HG03469 (cell line): ENCODE measurements around the gene FIBP.

Experiments used
- ATAC-seq: cut with Tn5 transposase; IDR thresholded peaks from one replicate; pipeline ENCODE4 v1.9.1; 2021; ENCODE audit warnings: mild to moderate bottlenecking, moderate library complexity, moderate number of reproducible peaks; ENCODE audit not compliant: unreplicated experiment

The FIBP gene

GRCh38 chr11:65871811-65872548, 16.3 kb downstream of the FIBP start:
- no peak for ATAC-seq

DNA sequence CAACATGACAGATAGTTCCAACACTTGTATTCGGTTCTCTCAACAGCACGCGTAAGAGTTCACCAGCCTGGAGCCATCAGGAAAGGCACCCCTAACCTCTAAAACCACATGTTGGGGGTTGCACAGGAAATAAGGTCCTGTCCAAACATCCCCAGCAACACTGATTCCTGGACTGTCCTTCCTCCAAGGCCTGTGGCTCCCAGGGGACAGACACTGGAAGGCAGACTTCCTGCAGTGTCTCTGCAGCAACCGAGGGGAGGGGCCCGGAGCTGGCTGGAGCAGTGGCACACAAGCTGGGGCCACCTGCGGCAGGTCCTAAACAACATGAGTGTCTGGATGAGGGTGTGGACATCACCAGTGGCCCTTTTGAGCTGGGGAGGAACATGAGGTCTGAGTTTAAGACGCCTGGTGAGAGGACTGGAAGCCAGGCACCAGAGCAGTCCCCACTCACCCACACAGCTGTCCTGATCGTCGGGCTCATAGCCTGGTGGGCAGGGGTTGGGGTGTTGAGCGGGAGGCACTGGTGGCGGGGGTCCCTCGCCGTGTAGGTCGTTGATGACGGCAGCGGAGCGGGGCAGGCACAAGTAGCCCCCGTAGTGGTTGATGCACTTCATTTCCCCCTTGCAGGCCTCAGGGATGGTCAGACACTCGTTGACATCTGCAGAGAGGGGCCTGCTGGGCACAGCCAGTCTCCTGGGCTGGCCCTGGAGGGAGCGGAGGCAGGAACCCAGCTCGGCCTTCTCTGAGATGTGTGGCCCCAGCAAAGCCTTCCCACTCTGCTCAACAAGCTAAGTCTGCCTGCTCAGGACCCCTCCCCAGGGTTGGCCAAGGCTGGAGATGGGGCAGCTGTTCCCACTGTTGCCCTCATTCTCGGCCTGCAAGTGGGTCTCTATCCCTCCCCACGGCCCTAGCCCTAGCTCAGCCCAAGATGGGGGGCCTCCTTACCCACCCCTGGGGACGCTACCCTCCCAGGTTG, 17.3 kb downstream of the FIBP start:
- no peak for ATAC-seq

DNA sequence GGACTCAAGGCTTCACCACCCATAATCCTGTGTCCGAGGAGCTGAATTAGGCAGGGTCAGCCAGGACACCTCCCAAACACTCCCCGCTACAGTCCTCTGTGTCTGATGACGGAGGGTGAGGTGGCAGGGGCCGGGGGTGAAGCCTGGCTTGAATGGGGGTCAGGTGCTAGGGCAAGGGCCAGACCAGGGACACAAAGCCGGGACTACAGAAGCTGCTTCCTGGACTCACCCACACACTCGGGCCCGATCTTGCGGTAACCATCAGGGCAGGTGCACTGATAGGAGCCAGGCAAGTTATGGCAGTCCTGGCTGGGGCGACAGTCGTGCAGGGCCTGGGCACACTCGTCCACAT, 18.0 kb downstream of the FIBP start:
- ATAC-seq: no peak

- ATAC-seq: no peak
Observed at GRCh38 chr11:65869643-65870306, 18.5 kb downstream of the FIBP start.

- ATAC-seq: no peak
Observed at GRCh38 chr11:65868907-65869306, 19.4 kb downstream of the FIBP start.

DNA sequence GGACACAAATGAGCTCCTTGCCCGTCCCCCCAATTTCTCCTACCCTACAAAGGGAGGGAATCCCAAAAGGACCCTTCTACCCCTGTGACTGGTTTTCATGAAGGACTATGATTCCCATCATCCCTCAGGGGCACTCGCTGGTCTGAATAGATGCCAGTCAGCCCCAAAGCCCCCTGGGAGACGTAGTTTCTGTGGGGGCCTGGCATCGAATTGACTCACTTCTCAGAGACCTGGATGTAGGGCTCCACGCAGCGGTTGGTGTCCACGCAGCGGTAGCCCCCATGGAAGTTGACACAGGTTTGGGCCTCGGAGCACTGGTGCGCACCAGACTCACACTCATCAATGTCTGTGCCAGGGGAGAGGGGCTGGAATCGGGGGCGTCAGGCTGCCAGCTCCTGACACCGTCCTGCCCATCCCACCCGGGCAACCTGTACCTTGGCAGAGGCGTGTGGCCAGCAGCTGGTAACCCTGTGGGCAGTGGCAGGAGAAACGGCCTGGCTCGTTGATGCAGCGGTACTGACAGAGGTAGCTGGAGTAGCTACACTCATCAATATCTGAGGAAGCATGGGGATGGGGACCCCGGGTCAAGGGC, 20.1 kb downstream of the FIBP start:
- no peak for ATAC-seq

DNA sequence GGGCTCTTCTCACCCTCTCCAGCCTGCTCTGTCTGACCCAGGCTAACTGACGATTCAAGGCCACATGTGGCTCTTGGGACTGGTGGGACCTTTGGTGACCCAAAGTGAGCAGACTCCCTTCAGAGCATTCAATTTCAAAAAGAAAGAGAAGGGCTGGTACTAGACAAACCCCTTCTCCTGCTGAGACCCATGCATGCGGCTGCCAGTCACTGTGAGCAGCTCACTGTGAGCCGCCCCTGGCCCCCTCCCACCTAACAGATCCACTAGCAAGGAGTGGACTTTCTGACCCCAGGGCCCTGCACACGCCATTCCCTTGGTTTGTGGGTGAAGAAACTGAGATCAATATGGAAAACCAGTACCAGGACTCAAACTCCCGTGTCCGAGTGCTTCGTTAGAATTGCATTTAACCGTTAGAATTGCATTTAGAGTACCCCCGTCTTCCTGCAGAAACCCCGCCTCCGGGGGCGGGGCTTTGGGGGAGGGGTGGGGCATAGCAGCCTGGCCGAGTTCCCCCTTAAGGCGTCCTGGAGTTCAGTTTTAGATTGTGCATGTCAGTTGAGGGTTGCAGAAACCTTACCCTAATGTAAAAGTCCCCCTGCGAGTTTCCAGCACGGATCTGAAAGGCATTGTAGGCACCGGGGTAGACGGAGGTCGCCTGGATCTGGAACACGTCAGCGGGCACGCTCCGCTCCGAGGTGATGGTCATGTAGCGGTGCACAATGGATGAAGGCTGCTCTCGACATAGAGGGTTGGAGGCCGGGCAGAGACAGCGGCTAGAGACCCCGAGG, 20.8 kb downstream of the FIBP start:
- no peak for ATAC-seq

GRCh38 chr11:65866509-65867283, 21.6 kb downstream of the FIBP start:
- no peak for ATAC-seq

- no peak for ATAC-seq
Observed at GRCh38 chr11:65865550-65866172, 22.6 kb downstream of the FIBP start.

DNA sequence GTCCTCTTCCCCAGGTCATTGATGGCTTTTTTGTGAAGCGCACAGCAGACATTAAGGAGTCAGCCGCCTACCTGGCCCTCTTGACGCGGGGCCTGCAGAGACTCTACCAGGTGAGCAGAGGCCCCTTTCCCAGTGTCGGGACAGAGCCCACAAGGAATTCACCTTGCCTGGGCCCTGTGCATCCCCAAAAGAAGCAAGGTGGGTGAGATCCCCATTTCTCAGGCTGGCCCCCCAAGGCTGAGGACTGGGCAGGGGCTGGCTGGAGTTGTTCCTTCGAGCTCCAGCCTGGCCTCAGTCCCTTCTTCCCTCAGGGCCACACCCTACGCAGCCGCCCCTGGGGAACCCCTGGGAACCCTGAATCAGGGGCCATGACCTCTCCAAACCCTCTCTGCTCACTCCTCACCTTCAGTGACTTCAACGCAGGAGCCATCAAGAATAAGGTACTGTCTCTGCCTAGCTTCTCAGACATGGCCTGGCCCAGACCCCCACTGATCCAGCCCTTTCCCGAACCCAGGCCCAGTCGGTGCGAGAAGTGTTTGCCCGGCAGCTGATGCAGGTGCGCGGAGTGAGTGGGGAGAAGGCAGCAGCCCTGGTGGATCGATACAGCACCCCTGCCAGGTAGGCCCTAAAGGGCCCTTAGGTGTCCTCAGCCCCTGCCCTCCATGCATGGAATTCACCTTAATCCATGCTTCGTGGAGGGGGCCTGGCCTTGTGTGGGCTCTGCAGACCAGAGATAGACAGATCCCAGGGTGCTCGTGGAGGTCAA, 23.4 kb downstream of the FIBP start:
- ATAC-seq: no peak

DNA sequence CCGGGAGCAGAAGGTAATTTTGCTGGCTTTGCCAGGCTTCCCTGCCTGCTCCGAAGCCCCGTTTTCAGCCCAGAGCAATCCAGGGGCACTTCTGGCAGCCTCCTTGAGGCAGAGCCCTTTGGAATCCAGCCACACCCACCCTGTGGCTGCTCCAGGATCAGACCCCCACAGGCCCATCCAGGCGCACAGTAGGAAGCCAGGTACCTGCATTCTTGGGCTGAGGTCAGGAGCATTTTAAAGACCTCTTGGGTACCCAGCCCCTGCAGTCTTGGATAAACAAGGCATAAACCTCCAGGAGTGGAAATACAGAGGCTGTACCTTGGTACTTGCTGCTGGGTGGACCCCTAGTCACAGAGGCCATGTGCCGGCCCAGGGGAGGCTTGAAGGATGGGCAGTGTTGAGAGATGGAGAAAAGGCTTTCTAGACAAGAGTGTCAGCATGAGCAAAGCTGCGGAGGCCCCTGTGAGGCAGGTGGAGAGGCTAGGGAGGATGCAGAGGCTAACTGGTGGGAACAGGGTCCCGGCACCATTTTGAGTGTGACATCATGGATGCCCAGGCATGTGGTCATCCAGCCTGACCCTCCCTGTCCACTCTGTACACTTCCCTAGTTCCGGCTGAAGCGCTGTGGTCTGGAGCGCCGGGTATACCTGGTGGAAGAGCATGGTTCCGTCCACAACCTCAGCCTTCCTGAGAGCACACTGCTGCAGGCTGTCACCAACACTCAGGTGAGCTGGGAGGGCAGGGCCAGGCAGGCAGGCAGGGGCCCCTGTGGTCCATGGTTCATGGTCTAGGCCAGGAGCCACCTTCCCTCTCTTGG, 24.2 kb downstream of the FIBP start:
- ATAC-seq: no peak

DNA sequence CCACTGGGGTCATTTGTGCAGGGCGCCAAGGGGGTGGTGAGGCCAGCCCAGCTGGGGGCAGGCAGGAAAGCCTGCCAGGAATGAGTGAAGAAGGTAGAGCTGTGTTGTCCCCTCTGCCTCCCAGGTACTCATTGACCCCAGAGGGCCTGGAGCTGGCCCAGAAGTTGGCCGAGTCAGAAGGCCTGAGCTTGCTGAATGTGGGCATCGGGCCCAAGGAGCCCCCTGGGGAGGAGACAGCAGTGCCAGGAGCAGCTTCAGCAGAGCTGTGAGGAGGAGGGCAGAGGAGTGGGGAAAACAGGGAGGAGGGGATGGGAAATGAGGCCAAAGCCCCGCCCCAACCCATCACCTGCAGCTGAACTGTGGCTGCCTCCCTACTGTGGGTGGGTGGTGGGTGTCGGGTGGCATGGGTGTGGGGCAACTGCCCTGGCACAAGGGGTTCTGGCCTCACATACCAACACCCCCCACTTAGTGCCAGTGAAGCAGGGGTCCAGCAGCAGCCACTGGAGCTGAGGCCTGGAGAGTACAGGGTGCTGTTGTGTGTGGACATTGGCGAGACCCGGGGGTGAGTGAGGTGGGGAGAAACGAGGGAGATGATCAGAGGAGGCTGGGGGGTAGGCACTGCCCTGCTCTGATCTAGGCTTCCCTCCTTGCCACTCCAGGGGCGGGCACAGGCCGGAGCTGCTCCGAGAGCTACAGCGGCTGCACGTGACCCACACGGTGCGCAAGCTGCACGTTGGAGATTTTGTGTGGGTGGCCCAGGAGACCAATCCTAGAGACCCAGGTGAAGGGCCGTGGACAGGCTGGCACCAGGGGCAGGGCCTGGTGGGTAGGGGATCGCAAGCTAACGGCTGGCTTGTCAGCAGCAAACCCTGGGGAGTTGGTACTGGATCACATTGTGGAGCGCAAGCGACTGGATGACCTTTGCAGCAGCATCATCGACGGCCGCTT, 25.1 kb downstream of the FIBP start:
- no peak for ATAC-seq

GRCh38 chr11:65862191-65862735, 26.0 kb downstream of the FIBP start:
- no peak for ATAC-seq

DNA sequence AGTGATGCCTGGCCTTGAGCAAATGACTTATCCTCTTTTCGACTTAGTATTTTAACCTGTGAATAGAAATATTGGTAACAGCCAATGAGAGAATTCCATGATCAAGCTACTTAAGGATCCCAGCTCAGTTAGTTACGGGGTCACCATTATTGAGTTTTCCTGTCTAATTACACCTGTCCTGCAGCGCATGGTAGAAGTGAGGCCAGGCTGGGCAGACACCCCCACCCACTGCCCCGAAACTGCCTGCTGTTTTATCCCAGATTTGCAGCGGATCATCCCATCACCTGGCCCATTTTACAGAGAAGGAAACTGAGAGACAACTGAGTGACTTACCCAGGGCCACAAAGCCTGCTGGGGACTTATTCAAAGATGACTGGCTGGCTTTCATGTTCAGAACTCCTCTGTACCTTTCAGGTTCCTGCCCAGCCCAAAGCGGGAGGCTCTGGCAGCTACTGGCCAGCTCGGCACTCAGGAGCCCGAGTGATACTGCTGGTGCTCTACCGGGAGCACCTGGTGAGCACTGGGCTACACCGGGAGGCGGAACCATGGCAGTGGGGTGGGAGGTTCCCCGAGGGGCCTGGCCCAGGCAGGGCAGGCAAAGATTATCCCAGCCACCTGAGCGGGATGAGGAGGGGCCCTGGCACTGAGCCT, 26.6 kb downstream of the FIBP start:
- no peak for ATAC-seq

DNA sequence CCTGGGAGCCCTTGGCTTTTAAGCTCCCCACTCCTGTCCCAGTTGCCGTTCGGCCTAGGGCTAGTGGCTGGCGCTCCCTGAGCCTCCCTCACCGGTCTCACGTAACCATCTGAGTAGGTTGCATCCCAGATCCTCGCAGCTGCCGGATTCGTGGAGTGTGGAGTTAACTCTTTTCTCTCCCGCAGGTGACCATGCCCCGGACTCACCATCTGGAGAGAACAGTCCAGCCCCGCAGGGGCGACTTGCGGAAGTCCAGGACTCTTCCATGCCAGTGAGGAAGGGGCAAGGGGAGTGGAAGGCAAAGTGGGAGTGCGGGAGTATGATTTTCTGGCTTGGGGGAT, 27.1 kb downstream of the FIBP start:
- no peak for ATAC-seq
